Right ventricle myocardium superior (tissue), 1 donor: Measurements from ENCODE around the gene ZNF550. TPM values are rescaled to one million over a fixed set of nuclear protein-coding genes. Genes with fewer than 3 reads are reported as not detected.
"Not testable (repeated sequence)": the region's sequence is repeated elsewhere in the genome, so short reads cannot be mapped to it uniquely, and the experiment has no call there.

Experiments used
- ATAC-seq: fragments of 200-7000 bp; cut with Tn5 transposase; one replicate; pipeline ENCODE4 v1.9.1; 2020; ENCODE audit warnings: mild to moderate bottlenecking; ENCODE audit not compliant: poor library complexity
- DNase-seq: peaks from one replicate; pipeline ENCODE4 v3.0.0-alpha.2; 2020
- intact Hi-C: fragments of 100-400 bp; cut with DNase I; formaldehyde crosslinking; loops from one replicate; pipeline ENCODE4 v1.11.2; 2022
- total RNA-seq: library from RNA; stranded (reverse); fragmentation: NEBNext Ultra II Directional; extraction: Animal tissue kit (Norgen Biotek cat#: 25700); gene quantifications from one replicate; pipeline ENCODE4 v1.2.1, GENCODE V29; 2021
- donor health status: DM: no; HTN: yes; CAD: no; lungs with severe emphysema.

Gene ZNF550
- total RNA-seq, 1 donor from 2014 or later: 8.0 TPM

DNA sequence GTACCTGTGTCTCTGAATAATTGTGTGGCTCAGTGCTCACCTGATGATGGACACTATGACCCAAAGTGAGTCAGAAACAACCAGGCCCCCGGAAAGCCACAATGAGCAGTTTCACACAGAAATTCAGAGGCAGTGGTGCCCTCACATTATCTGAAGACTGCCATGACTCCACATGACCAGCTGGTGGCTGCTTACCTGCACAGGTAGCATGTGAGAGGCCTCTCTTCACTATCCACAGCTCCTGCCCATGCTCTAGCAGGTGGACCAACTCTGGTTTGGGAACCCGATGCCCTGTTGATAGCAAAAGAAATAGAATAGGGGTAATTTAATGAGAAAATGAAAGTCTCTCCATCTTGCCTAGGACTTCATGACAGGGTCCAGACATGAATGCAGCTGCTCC is 7.2 kb downstream of the ZNF550 start:
- intact Hi-C loops: no loop called here

GRCh38 chr19:57546513-57546912 is 13.2 kb downstream of the ZNF550 start:
- intact Hi-C loops: no loop called here
- ATAC-seq: no peak

More for the DNA sequence above, 7.2 kb downstream of the ZNF550 start:
- no peak for DNase-seq
- ATAC-seq: no peak

DNA sequence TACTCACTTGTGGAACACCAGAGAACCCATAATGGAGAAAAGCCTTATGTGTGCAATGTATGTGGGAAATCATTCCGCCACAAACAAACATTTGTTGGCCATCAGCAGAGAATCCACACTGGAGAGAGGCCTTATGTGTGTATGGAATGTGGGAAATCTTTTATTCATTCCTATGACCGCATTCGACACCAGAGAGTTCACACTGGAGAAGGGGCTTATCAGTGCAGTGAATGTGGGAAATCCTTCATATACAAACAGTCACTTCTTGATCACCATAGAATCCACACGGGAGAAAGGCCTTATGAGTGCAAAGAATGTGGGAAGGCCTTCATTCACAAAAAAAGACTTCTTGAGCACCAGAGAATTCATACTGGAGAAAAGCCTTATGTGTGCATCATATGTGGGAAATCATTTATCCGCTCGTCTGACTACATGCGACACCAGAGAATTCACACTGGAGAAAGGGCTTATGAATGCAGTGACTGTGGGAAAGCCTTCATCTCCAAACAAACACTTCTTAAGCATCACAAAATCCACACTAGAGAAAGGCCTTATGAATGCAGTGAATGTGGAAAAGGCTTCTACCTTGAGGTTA is 21.6 kb downstream of the ZNF550 start:
- ATAC-seq: no peak
- intact Hi-C loops: no loop called here
- DNase-seq: no peak

More at GRCh38 chr19:57546513-57546912, 13.2 kb downstream of the ZNF550 start:
- DNase-seq: no peak

DNA sequence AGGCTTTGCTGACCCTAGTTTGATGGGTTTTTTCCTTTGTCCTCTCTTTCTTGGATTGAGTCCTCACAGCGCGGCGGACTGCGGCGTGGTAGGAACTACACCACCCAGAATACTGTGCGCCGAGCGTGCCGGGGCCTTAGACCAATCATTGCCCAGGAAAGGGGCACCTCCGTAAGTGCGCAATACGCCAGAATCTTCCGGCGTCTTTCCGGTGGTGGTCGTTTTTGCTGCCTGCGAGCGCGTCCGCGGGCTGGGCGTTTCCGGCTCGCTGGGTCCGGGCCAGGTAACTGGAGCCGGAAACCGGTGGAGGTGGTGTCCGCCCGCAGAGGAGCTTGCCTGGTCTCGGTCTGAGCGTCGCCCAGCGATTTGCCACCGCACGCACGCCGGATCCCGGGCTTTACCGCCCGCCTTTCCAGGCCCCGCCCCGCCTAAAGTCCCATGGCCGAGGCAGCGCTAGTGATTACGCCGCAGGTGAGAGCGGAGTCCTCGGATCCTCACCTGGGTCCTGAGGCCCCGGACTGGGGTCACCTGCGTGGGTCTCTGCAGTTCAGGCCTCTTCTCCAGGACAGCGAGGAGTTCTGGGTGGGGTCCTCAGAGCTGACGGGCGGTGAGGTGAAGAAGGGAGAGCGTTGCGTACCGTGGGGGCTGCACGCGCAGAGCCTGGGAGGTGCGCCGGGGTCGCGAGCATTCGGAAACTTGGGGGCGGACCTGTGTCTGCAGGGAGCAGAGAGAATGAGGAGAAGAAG is 32.4 kb downstream of the ZNF550 start, which contains the start of gene ZNF549:
ZNF549 (plus strand) TSS at position 221 of the 746 bp plus-strand sequence; CDS start at position 439, 218 bp downstream.
- ATAC-seq (peak; percentile 100), DNase-seq (peak; percentile 92)
- intact Hi-C loops: no loop called here

DNA sequence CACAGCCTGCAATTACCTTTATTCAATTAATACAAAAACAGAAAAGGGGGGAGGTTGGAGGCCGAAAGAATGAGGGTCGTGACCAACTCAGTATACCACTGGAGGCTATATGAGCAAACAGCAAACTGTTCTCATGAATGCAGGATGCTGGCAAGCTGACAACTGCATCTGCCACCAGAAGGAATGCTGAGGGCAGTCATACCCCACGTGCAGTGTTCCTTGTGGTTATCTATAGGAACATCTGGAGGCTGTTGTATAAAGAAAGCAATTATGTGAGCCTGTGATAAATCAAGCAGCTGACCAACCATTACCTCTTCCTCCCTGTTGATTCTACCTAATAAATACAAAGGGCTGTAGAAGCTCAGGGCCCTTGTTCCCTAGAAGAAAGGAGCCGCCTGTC is 41.6 kb downstream of the ZNF550 start:
- intact Hi-C loops, ATAC-seq, DNase-seq: not testable (repeated sequence)

DNA sequence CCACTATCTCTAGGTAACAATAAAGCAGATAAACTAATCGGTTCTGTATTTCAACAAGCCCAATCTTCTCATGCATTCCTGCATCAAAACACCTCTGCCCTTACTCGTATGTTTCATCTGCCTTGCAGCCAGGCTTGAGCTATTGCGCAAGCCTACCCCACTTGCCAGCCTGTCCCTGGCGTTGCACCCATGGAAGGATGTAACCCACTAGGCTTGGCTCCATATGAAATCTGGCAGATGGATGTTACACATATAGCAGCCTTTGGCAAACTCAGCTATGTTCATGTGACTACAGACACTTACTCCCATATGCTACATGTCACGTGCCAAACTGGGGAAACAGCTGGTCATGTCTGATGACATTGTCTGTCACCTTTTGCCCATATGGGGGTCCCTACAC is 44.4 kb downstream of the ZNF550 start:
- intact Hi-C loops: no loop called here
- ATAC-seq (no peak), DNase-seq (no peak)

- intact Hi-C loops: no loop called here
- no peak for DNase-seq
- ATAC-seq: no peak
These were observed 46.8 kb downstream of the ZNF550 start for GRCh38 chr19:57512845-57513244.

DNA sequence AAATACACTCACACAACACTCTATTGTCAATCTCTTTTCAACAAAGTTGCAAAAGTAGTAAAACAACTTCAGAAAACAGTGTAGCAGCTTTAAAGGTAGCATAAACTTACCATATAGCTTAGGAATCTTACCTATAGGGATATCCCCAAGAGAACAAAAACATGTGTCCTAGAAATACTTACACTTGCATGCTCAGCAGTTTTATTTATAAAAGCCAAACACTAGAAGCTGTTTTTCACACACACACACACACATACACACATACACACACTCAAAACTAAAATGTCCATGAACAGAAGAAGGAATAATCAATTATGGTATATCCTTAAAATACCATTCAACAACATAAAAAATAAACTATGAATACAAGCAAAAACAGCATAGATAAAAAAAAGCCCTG is 48.2 kb downstream of the ZNF550 start:
- DNase-seq: no peak
- no peak for ATAC-seq
- intact Hi-C loops: no loop called here

- ATAC-seq (no peak), DNase-seq (no peak)
- intact Hi-C loops: no loop called here
These were observed 53.5 kb downstream of the ZNF550 start for GRCh38 chr19:57506163-57506562.

- intact Hi-C loops, DNase-seq: not testable (repeated sequence)
- ATAC-seq: peak; percentile 18
These were observed 59.3 kb downstream of the ZNF550 start for GRCh38 chr19:57500400-57500799.

GRCh38 chr19:57499680-57500395 is 59.8 kb downstream of the ZNF550 start, which contains the start of gene ZNF773:
Gene ZNF773 (plus strand): TSS chr19:57499938. CDS start chr19:57500081, 143 bp downstream.
- ATAC-seq (peak; percentile 100), DNase-seq (peak; percentile 98)
- intact Hi-C loops: not testable (repeated sequence)

GRCh38 chr19:57499332-57499679 is 60.4 kb downstream of the ZNF550 start:
- intact Hi-C loops, ATAC-seq: not testable (repeated sequence)

DNA sequence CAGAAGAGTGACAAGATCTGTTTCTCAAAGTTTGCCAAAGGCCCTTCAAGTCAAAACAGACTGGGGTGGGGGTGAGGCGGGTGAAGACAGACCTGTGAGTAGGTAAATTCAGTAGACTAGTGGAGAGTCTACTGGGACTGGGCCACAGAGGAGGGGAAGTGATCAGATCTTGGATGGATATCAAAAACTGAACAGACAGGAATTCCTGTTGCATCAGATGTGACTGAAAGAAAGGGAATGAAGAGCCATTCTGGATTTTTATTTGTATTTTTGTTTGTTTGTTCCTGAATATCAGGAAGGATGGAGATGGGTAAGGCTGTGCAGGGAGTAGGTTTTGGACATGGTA is 71.4 kb downstream of the ZNF550 start:
- ATAC-seq: peak; percentile 28
- intact Hi-C loops, DNase-seq: not testable (repeated sequence)

More at GRCh38 chr19:57499332-57499679, 60.4 kb downstream of the ZNF550 start:
- not testable (repeated sequence) for DNase-seq

GRCh38 chr19:57487477-57488298 is 72.0 kb downstream of the ZNF550 start, which contains the start of gene ZNF419:
Gene ZNF419 (plus strand): TSS chr19:57487750. CDS start chr19:57487951, 201 bp downstream.
- intact Hi-C loops: not testable (repeated sequence)
- ATAC-seq: peak; percentile 100

More at GRCh38 chr19:57487477-57488298, 72.0 kb downstream of the ZNF550 start, which contains the start of gene ZNF419:
- DNase-seq: peak; percentile 95

Other genes starting within 250 kb of the ZNF550 start
- gene ZNF543, start 239.4 kb downstream of the ZNF550 start, total RNA-seq: 5.6 TPM
- gene ZNF304, start 208.6 kb downstream of the ZNF550 start, total RNA-seq: 7.5 TPM
- gene TRAPPC2B, start 196.3 kb downstream of the ZNF550 start, total RNA-seq: 9.1 TPM
- 3.3 TPM for gene ZNF547, start 196.3 kb downstream of the ZNF550 start, total RNA-seq
- gene ZNF548, start 170.0 kb downstream of the ZNF550 start, total RNA-seq: 13.5 TPM
- 10.1 TPM for gene ZNF17, start 148.7 kb downstream of the ZNF550 start, total RNA-seq
- gene ZNF749, start 124.5 kb downstream of the ZNF550 start, total RNA-seq: 3.4 TPM
- 3.7 TPM for gene VN1R1, start 102.7 kb downstream of the ZNF550 start, total RNA-seq
- 21.4 TPM for gene ZNF772, start 82.3 kb downstream of the ZNF550 start, total RNA-seq
- 7.7 TPM for gene ZNF419, start 72.1 kb downstream of the ZNF550 start, total RNA-seq
- 3.9 TPM for gene ZNF773, start 59.9 kb downstream of the ZNF550 start, total RNA-seq
- 4.2 TPM for gene ZNF549, start 32.5 kb downstream of the ZNF550 start, total RNA-seq
- 4.2 TPM for gene ZNF416, start 19.0 kb upstream of the ZNF550 start, total RNA-seq
- gene ZIK1, start 24.3 kb upstream of the ZNF550 start, total RNA-seq: 3.8 TPM
- gene ZNF530, start 40.0 kb upstream of the ZNF550 start, total RNA-seq: 3.7 TPM
- gene ZNF134, start 54.4 kb upstream of the ZNF550 start, total RNA-seq: 15.7 TPM
- 8.6 TPM for gene ZNF211, start 73.3 kb upstream of the ZNF550 start, total RNA-seq
- gene ZSCAN4, start 109.1 kb upstream of the ZNF550 start, total RNA-seq: not detected
- gene ZNF551, start 122.1 kb upstream of the ZNF550 start, total RNA-seq: 3.1 TPM
- gene ZNF154, start 149.3 kb upstream of the ZNF550 start, total RNA-seq: 3.1 TPM
- 5.8 TPM for gene ZNF671, start 167.8 kb upstream of the ZNF550 start, total RNA-seq
- 9.8 TPM for gene ZNF776, start 187.0 kb upstream of the ZNF550 start, total RNA-seq
- gene ZNF586, start 209.8 kb upstream of the ZNF550 start, total RNA-seq: 9.8 TPM